Testis (tissue), 2 donors: ENCODE data around the gene REG1B.

Experiments used
- CTCF ChIP-seq, 3 experiments: fragments of 450-650 bp in 2 of 3; fragments of 200-600 bp in 1 of 3; sonication (generic) in 1 of 3; IDR thresholded peaks; one replicate each; pipeline ENCODE4 v1.5.1; 2016 to 2019; ENCODE audit warnings: antibody characterized with exemption in 3 of 3, mild to moderate bottlenecking in 2 of 3, moderate library complexity in 1 of 3
- POLR2A ChIP-seq: fragments of 450-650 bp; IDR thresholded peaks from one replicate; pipeline ENCODE4 v1.6.1; 2017; ENCODE audit warnings: antibody characterized with exemption, mild to moderate bottlenecking, moderate library complexity

DNA sequence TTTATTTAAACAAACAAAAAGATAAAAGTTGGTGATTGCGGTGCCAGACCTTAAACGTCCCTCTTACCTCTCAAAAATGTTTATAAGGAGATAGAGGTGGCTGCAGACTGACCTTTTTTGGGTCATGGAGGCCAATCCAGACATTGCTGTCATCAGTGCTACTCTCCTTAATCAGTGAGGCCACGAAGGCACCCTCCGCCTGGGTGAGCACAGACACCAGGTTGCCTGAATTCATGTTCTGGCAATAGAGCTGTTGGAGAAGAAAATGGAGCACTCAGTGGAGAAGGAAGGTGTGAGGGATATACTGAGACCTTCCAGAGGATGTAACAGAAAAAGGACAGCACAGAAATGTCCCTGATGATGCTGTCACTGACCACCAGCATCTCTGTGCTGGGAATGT, 1.5 kb downstream of the REG1B start:
- TF ChIP-seq CTCF (IDR thresholded peaks at IDR 0.05) (no peak), POLR2A (no peak)
